ENCODE results near the gene SART1.

DNA sequence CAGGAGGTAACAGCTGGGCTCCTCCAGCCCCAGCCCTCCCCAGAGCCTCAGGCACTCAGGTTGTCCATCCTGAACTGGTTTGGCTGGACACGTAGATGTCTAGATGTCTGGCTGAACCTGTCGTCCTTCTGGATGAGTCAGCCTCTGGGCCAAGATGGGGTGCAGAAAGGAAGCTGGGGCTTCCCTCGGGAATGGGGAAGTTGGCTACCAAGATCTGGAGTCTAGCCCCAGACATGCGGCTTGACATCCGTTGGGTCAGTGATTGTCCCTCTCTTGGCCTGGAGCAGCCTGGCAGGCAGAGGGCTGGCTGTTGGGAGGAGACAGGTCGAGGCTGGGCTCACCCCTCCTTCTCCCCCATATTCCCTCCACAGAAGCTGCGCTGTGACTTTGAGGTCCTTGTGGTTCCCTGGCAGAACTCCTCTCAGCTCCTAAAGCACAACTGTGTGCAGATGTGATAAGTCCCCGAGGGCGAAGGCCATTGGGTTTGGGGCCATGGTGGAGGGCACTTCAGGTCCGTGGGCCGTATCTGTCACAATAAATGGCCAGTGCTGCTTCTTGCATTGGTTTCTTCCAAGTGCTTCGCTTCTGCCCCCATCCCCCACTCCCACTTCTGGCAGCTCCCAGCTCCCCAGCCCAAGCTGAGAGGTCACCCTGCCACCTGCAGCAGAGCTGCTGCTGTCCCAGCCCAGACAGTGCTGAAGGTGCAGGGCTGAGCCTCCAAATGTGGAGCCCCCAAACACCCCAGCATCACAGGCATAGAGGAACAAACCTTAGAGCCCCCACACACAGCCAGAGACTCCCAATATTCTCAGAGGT, 51.6 kb downstream of the SART1 start:
- TF ChIP-seq, protein P1, sequence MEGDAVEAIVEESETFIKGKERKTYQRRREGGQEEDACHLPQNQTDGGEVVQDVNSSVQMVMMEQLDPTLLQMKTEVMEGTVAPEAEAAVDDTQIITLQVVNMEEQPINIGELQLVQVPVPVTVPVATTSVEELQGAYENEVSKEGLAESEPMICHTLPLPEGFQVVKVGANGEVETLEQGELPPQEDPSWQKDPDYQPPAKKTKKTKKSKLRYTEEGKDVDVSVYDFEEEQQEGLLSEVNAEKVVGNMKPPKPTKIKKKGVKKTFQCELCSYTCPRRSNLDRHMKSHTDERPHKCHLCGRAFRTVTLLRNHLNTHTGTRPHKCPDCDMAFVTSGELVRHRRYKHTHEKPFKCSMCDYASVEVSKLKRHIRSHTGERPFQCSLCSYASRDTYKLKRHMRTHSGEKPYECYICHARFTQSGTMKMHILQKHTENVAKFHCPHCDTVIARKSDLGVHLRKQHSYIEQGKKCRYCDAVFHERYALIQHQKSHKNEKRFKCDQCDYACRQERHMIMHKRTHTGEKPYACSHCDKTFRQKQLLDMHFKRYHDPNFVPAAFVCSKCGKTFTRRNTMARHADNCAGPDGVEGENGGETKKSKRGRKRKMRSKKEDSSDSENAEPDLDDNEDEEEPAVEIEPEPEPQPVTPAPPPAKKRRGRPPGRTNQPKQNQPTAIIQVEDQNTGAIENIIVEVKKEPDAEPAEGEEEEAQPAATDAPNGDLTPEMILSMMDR (conservative IDR thresholded peaks at IDR 0.05): no peak
- TF ChIP-seq ZFX (IDR thresholded peaks at IDR 0.05): no peak
